ENCODE measurements around the gene DGKZ.

Gene DGKZ

DNA sequence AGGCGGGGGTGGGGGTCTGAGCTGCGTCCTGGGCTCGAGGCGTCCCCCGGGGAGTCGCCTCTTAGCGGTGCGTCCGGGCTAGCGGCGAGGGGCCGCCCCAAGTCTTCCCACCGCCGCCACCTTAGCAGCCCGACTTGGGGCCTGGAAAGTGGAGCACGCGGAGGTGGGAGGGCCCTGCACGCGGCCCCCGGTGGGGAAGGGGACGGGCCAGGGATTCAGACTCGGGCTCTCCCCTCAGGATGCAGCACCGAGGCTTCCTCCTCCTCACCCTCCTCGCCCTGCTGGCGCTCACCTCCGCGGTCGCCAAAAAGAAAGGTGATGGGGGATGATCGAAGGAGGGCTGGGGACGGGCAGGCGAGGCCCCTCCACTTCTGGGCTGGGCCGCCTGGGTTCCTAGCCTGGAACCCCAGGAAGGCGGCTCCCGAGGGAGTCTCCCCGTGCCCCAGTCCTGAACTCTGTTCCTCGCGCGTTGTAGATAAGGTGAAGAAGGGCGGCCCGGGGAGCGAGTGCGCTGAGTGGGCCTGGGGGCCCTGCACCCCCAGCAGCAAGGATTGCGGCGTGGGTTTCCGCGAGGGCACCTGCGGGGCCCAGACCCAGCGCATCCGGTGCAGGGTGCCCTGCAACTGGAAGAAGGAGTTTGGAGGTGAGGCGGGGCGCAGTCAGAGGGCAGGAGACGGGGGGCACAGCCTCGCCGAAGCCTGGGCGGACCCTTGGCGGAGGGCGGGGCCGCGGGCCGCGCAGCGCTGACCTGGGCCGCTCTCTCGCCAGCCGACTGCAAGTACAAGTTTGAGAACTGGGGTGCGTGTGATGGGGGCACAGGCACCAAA is 34.8 kb downstream of the DGKZ start:
- TF ChIP-seq, protein P1, sequence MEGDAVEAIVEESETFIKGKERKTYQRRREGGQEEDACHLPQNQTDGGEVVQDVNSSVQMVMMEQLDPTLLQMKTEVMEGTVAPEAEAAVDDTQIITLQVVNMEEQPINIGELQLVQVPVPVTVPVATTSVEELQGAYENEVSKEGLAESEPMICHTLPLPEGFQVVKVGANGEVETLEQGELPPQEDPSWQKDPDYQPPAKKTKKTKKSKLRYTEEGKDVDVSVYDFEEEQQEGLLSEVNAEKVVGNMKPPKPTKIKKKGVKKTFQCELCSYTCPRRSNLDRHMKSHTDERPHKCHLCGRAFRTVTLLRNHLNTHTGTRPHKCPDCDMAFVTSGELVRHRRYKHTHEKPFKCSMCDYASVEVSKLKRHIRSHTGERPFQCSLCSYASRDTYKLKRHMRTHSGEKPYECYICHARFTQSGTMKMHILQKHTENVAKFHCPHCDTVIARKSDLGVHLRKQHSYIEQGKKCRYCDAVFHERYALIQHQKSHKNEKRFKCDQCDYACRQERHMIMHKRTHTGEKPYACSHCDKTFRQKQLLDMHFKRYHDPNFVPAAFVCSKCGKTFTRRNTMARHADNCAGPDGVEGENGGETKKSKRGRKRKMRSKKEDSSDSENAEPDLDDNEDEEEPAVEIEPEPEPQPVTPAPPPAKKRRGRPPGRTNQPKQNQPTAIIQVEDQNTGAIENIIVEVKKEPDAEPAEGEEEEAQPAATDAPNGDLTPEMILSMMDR (IDR thresholded peaks at IDR 0.05; ENCODE audit: borderline replicate concordance, insufficient read depth, low read depth, low read length) = no peak
- H3K4me3 ChIP-seq (ENCODE audit: low read depth, low read length) = peak overlapping the region; percentile 44

DNA sequence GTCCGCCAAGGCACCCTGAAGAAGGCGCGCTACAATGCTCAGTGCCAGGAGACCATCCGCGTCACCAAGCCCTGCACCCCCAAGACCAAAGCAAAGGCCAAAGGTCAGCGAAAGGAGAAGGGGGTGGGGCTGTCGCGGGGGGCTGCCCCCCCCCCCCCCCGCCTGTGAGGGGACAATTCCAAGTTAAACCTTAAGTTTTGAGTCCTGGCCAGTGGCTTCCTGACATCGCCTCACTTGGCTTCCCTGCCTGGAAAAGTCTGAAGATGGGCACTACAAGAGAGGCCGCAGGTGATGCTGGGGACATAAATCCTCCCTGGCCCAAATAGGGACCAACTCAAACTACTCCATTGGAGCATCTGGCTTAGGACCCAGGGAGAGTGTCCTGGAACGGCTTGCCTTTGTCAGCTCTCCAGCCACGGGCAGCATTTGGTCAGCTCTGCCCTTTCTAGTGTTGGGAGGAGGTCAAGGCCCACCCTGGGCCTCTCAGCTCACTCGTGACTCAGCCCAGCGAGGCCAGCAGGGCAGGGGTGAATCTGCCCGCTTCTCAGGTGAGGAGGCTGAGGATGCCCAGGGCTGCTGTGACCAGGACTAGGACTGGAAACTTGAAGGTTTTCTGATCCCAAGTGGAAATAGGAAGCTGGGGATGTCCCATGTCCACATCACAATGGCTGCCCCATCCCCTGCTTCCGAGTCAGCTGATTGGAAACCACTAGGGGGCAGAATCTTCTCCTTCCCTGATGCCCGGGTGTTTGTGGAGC is 35.6 kb downstream of the DGKZ start:
- no peak overlapping the region for H3K4me3 ChIP-seq (ENCODE audit: low read depth, low read length)
- TF ChIP-seq, protein P1 (IDR thresholded peaks at IDR 0.05; ENCODE audit: borderline replicate concordance, insufficient read depth, low read depth, low read length) = peak; percentile 44; the same call in 1 of the 2 replicates

DNA sequence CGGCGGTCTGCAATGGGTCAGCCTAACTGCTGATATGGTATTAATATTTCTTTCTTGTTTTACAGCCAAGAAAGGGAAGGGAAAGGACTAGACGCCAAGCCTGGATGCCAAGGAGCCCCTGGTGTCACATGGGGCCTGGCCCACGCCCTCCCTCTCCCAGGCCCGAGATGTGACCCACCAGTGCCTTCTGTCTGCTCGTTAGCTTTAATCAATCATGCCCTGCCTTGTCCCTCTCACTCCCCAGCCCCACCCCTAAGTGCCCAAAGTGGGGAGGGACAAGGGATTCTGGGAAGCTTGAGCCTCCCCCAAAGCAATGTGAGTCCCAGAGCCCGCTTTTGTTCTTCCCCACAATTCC is 36.1 kb downstream of the DGKZ start:
- TF ChIP-seq, protein P1 (IDR thresholded peaks at IDR 0.05; ENCODE audit: borderline replicate concordance, insufficient read depth, low read depth, low read length) = no peak
- H3K4me3 ChIP-seq (ENCODE audit: low read depth, low read length) = no peak overlapping the region

DNA sequence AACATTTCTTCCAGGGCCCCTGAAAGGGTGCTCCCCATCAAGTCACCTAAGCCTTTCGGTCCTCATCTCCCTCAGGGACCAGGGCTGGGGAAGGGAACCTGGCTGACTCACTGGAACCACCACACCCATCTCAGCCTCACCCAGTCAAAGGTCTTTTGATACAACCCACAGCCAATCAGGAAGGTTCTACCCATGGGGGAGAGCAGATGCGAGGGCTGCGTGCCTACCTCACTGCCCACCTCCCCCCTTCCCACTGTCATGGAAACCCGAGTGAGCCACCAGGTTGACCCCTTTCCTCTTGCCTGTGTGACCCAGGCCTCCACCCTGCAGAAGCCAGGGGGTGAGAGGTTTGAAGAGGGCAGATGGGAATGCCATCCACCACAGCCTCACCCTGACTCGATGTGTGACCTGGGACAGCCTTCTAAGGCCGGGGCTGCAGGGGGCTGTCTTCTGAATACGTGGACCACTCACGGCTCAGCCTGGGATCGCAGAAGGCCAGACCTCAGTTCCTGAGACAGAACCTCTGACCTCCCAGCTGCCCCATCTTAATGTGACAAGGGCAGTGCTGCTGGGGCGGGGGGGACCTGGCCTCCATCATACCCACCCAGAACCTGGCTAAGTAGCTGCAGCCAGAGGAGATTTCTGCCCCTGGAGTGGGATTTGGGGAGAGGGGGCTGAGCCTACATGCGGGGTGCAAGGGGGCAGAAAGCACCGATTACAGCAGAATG is 36.9 kb downstream of the DGKZ start:
- H3K4me3 ChIP-seq (ENCODE audit: low read depth, low read length) = no peak overlapping the region
- TF ChIP-seq, protein P1 (IDR thresholded peaks at IDR 0.05; ENCODE audit: borderline replicate concordance, insufficient read depth, low read depth, low read length) = no peak

DNA sequence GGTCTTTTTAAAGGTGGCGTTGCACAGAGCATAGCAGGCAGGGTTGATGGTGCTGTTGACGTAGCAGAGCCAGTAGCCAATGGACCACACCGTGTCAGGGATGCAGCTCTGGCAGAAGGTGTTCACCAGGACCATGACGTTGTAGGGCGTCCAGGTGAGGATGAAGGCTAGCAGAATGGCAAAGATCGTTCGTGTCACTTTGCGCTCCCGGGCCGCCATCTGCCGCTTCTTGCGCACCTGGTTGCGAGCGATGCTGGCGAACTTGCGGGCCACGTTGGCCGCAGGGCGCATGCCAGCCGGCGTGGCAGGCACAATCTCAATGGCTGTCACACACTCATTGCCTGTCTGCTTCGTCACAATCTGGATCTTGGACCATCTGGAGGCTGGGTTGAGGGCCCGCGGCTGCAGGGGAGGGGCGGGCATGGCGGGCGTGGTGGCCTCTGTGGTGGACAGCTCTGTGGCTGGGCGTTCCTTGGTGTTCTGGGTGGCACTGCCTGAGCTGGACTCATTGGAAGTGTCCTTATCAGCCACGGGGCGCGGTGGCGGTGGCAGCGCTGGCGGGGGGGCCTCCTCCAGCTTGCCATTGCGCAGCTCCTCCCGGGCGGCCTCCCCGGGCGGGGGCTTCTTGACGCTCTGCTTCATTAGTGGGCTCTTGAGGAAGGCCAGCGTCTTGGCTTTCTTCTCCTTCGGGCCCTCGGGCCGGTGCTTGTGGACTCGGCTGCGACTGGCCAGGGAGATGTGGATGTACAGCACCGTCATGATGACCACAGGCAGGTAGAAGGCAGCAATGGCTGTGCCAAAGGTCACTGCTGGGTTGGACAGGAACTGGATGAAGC is 38.1 kb downstream of the DGKZ start:
- H3K4me3 ChIP-seq (ENCODE audit: low read depth, low read length) = no peak overlapping the region
- TF ChIP-seq, protein P1 (IDR thresholded peaks at IDR 0.05; ENCODE audit: borderline replicate concordance, insufficient read depth, low read depth, low read length) = no peak

DNA sequence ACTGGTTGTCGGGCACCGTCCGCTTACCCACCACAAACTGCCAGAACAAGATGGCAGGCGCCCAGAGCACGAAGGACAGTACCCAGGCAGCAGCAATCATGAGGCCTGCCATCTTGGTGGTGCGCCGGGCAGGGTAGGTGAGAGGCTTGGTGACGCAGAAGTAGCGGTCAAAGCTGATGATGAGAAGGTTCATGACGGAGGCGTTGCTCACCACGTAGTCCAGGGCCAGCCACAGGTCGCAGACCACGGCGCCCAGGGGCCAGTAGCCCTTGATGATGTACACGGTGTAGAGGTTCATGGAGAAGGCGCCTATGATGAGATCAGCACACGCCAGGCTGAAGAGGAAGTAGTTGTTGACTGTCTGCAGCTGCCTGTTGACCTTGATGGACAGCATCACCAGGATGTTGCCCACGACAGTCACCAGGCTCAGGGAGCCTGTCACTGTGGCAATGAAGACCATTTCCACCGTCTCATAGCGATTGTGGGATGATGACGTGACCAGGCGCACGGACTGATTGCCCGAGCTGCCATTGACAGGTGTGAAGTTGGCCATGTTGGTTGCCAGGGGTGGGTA is 38.8 kb downstream of the DGKZ start:
- no peak overlapping the region for H3K4me3 ChIP-seq (ENCODE audit: low read depth, low read length)
- TF ChIP-seq, protein P1 (IDR thresholded peaks at IDR 0.05; ENCODE audit: borderline replicate concordance, insufficient read depth, low read depth, low read length) = no peak

All from GM12875 (cell line).